Measurements from ENCODE around the gene SYT5. TPM values are rescaled to one million over a fixed set of nuclear protein-coding genes. Genes with fewer than 3 reads are reported as not detected.

Gene SYT5
- total RNA-seq, 1 experiment from 2014 or later: 0.71 TPM

- BruUV-seq (replicated peaks): no TSS peak
- Mint-ChIP-seq H3K4me3 (ENCODE audit: low read depth, unreplicated experiment) (no peak overlapping the region), H3K27ac (ENCODE audit: unreplicated experiment) (no peak overlapping the region), H3K4me1 (ENCODE audit: low read depth, unreplicated experiment) (peaks cover 45% of the 10 kb centered on the region), H3K9me3 (ENCODE audit: low read depth, unreplicated experiment) (no peaks in the 10 kb centered on the region), H3K27me3 (ENCODE audit: unreplicated experiment) (peaks cover 76% of the 10 kb centered on the region), H3K36me3 (ENCODE audit: insufficient read depth, unreplicated experiment) (peaks cover 38% of the 10 kb centered on the region)
- no peak for DNase-seq
- TF ChIP-seq CTCF (IDR thresholded peaks at IDR 0.05; ENCODE audit: unreplicated experiment): no peak
- CTCF ChIA-PET: interaction anchor here (0.6 to 2.4 kb wide), 4 partner anchors 9 to 34 kb away, joined by 3 to 7 read pairs (median 4); partner anchors contain the start of gene DNAAF3
- intact Hi-C loops (cut with micrococcal nuclease; ENCODE audit: unreplicated experiment): loop anchor here (5.0 to 10.0 kb wide), 2 partner anchors 37 to 80 kb away; partner anchors contain the start of gene PPP6R1
These were observed 4.8 kb downstream of the SYT5 start for GRCh38 chr19:55175117-55175867.

GRCh38 chr19:55174425-55175116, 5.5 kb downstream of the SYT5 start:
- Mint-ChIP-seq H3K4me3 (ENCODE audit: low read depth, unreplicated experiment) (peak overlapping the region; percentile 84), H3K36me3 (ENCODE audit: insufficient read depth, unreplicated experiment) (peaks cover 31% of the 10 kb centered on the region)
- CTCF ChIA-PET: interaction anchor here (1.6 to 2.4 kb wide), 2 partner anchors 14 to 28 kb away, joined by 4 to 7 read pairs; no protein-coding TSS in a partner anchor

GRCh38 chr19:55173714-55174409, 6.2 kb downstream of the SYT5 start:
- no peaks in the 10 kb centered on the region for H3K9me3 Mint-ChIP-seq (ENCODE audit: low read depth, unreplicated experiment)
- intact Hi-C loops (cut with micrococcal nuclease; ENCODE audit: unreplicated experiment): loop anchor here (10.0 kb wide), 1 partner anchor 81 kb away; the partner anchor contains the start of gene PPP6R1
- H3K27ac Mint-ChIP-seq (ENCODE audit: unreplicated experiment): peak overlapping the region; percentile 1
- no peak for TF ChIP-seq CTCF (IDR thresholded peaks at IDR 0.05; ENCODE audit: unreplicated experiment)
- BruUV-seq (replicated peaks): no TSS peak
- H3K4me3 Mint-ChIP-seq (ENCODE audit: low read depth, unreplicated experiment): peak overlapping the region; percentile 84
- CTCF ChIA-PET: interaction anchor here (0.6 to 2.4 kb wide), 6 partner anchors 8 to 210 kb away, joined by 3 to 9 read pairs (median 4); partner anchors contain the start of gene PTPRH
- peaks cover 24% of the 10 kb centered on the region for H3K36me3 Mint-ChIP-seq (ENCODE audit: insufficient read depth, unreplicated experiment)
- peak; percentile 94 for DNase-seq
- H3K27me3 Mint-ChIP-seq (ENCODE audit: unreplicated experiment): peaks cover 70% of the 10 kb centered on the region
- peaks cover 31% of the 10 kb centered on the region for H3K4me1 Mint-ChIP-seq (ENCODE audit: low read depth, unreplicated experiment)

More at GRCh38 chr19:55174425-55175116, 5.5 kb downstream of the SYT5 start:
- Mint-ChIP-seq H3K27ac (ENCODE audit: unreplicated experiment) (no peak overlapping the region), H3K4me1 (ENCODE audit: low read depth, unreplicated experiment) (peaks cover 38% of the 10 kb centered on the region), H3K27me3 (ENCODE audit: unreplicated experiment) (peaks cover 76% of the 10 kb centered on the region), H3K9me3 (ENCODE audit: low read depth, unreplicated experiment) (no peaks in the 10 kb centered on the region)
- intact Hi-C loops (cut with micrococcal nuclease; ENCODE audit: unreplicated experiment): loop anchor here (5.0 to 10.0 kb wide), 2 partner anchors 38 to 80 kb away; partner anchors contain the start of gene PPP6R1
- no peak for TF ChIP-seq CTCF (IDR thresholded peaks at IDR 0.05; ENCODE audit: unreplicated experiment)
- DNase-seq: no peak
- no TSS peak for BruUV-seq (replicated peaks)

GRCh38 chr19:55173186-55173713, 6.8 kb downstream of the SYT5 start:
- Mint-ChIP-seq H3K9me3 (ENCODE audit: low read depth, unreplicated experiment) (no peaks in the 10 kb centered on the region), H3K36me3 (ENCODE audit: insufficient read depth, unreplicated experiment) (peaks cover 23% of the 10 kb centered on the region), H3K27ac (ENCODE audit: unreplicated experiment) (peak overlapping the region; percentile 1), H3K4me3 (ENCODE audit: low read depth, unreplicated experiment) (peak overlapping the region; percentile 84), H3K27me3 (ENCODE audit: unreplicated experiment) (peaks cover 64% of the 10 kb centered on the region), H3K4me1 (ENCODE audit: low read depth, unreplicated experiment) (peaks cover 25% of the 10 kb centered on the region)
- intact Hi-C loops (cut with micrococcal nuclease; ENCODE audit: unreplicated experiment): loop anchor here (10.0 kb wide), 1 partner anchor 82 kb away; the partner anchor contains the start of gene PPP6R1
- BruUV-seq (replicated peaks): no TSS peak
- CTCF ChIA-PET: interaction anchor here (0.6 to 2.4 kb wide), 6 partner anchors 9 to 210 kb away, joined by 3 to 9 read pairs (median 4); partner anchors contain the start of gene PTPRH
- TF ChIP-seq CTCF (IDR thresholded peaks at IDR 0.05; ENCODE audit: unreplicated experiment): no peak
- DNase-seq: no peak
